ENCODE results near the gene NRP1. TPM values are rescaled to one million over a fixed set of nuclear protein-coding genes. Genes with fewer than 3 reads are reported as not detected.

The NRP1 gene
- polyA plus RNA-seq, 5 donors: 119 to 173 (median 158) TPM

GRCh38 chr10:33270971-33271370, 63.5 kb downstream of the NRP1 start:
- DNase-seq: no peak

- no peak for DNase-seq
Measured at GRCh38 chr10:33267708-33268107, 66.8 kb downstream of the NRP1 start.

GRCh38 chr10:33265621-33266020, 68.8 kb downstream of the NRP1 start:
- no peak for DNase-seq

GRCh38 chr10:33263453-33263852, 71.0 kb downstream of the NRP1 start:
- DNase-seq: no peak

GRCh38 chr10:33262871-33263270, 71.6 kb downstream of the NRP1 start:
- DNase-seq: no peak

- DNase-seq: no peak
Measured at GRCh38 chr10:33260403-33261149, 73.9 kb downstream of the NRP1 start.

- DNase-seq: no peak
Measured at GRCh38 chr10:33258967-33259366, 75.5 kb downstream of the NRP1 start.

- no peak for DNase-seq
Measured at GRCh38 chr10:33257439-33258080, 76.9 kb downstream of the NRP1 start.

GRCh38 chr10:33256458-33256857, 78.0 kb downstream of the NRP1 start:
- DNase-seq: no peak

GRCh38 chr10:33254556-33255160, 79.8 kb downstream of the NRP1 start:
- no peak for DNase-seq

- no peak for DNase-seq
Measured at GRCh38 chr10:33253411-33253810, 81.1 kb downstream of the NRP1 start.

- no peak for DNase-seq
Measured at GRCh38 chr10:33252794-33253203, 81.7 kb downstream of the NRP1 start.

GRCh38 chr10:33252324-33252723, 82.1 kb downstream of the NRP1 start:
- no peak for DNase-seq

- DNase-seq: no peak
Measured at GRCh38 chr10:33249659-33250345, 84.7 kb downstream of the NRP1 start.

- DNase-seq: no peak
Measured at GRCh38 chr10:33249137-33249536, 85.3 kb downstream of the NRP1 start.

GRCh38 chr10:33248638-33249037, 85.8 kb downstream of the NRP1 start:
- DNase-seq: no peak

GRCh38 chr10:33247221-33247922, 87.1 kb downstream of the NRP1 start:
- DNase-seq: no peak

- no peak for DNase-seq
Measured at GRCh38 chr10:33245343-33245742, 89.1 kb downstream of the NRP1 start.

- no peak for DNase-seq
Measured at GRCh38 chr10:33244354-33244967, 90.0 kb downstream of the NRP1 start.

- DNase-seq: no peak
Measured at GRCh38 chr10:33243703-33244102, 90.8 kb downstream of the NRP1 start.

- DNase-seq: no peak
Measured at GRCh38 chr10:33242931-33243330, 91.5 kb downstream of the NRP1 start.

Data from right lung (tissue), 5 donors.